ENCODE measurements around the gene MAP4K2. TPM values are rescaled to one million over a fixed set of nuclear protein-coding genes. Genes with fewer than 3 reads are reported as not detected.

MAP4K2 gene
- total and polyA plus RNA-seq, 2 of the 13 experiments (the other 11 are each of a cell fraction or from before 2014, with no cell fraction given): 8.3 to 17.6 TPM

GRCh38 chr11:64803158-64803845 lies at the start of gene MAP4K2 (continued):
- TF ChIP-seq PATZ1 (CRISPR knock-in tag; IDR thresholded peaks at IDR 0.05) (0 out of 2 replicates have a peak, but pooled peaks have one; percentile 19), HOXA5 (CRISPR knock-in tag; IDR thresholded peaks at IDR 0.05) (0 out of 2 replicates have a peak, but pooled peaks have one; percentile 24), ZNF292 (CRISPR knock-in tag; IDR thresholded peaks at IDR 0.05; ENCODE audit: borderline replicate concordance, low read depth) (no peak), SOX13 (IDR thresholded peaks at IDR 0.05) (no peak), SOX13 (CRISPR knock-in tag; conservative IDR thresholded peaks at IDR 0.05 in 1 of 2, IDR thresholded peaks at IDR 0.05 in 1 of 2) (0 out of 4 replicates have a peak, but pooled peaks of 1 of the 2 experiments have one; percentile 5), THAP11 (CRISPR knock-in tag; IDR thresholded peaks at IDR 0.05) (peak; percentile 64), ZNF350 (CRISPR knock-in tag; IDR thresholded peaks at IDR 0.05; ENCODE audit: borderline replicate concordance, low read depth) (peak; percentile 37; the same call in 1 of the 2 replicates), ZNF574 (CRISPR knock-in tag; IDR thresholded peaks at IDR 0.05) (peak; percentile 96), ZFP82 (CRISPR knock-in tag; IDR thresholded peaks at IDR 0.05; ENCODE audit: borderline replicate concordance) (0 out of 2 replicates have a peak, but pooled peaks have one; percentile 67), ERF (CRISPR knock-in tag; IDR thresholded peaks at IDR 0.05) (0 out of 2 replicates have a peak, but pooled peaks have one; percentile 48), ZNF687 (CRISPR knock-in tag; IDR thresholded peaks at IDR 0.05) (peak; percentile 57), CBFB (CRISPR knock-in tag; IDR thresholded peaks at IDR 0.05) (0 out of 2 replicates have a peak, but pooled peaks have one; percentile 25), RNF219 (CRISPR knock-in tag; IDR thresholded peaks at IDR 0.05) (no peak), NCOA2 (CRISPR knock-in tag; IDR thresholded peaks at IDR 0.05) (no peak), ZEB1 (IDR thresholded peaks at IDR 0.05; ENCODE audit: insufficient replicate concordance, low read depth) (peak; percentile 43), SP4 (CRISPR knock-in tag; IDR thresholded peaks at IDR 0.05) (peak; percentile 43; the same call in 1 of the 2 replicates), SKI (IDR thresholded peaks at IDR 0.05; ENCODE audit: partially characterized antibody) (peak; percentile 16), NFKB2 (CRISPR knock-in tag; IDR thresholded peaks at IDR 0.05; ENCODE audit: borderline replicate concordance) (no peak)
